Retinal pigment epithelial cell (primary cell): ENCODE data around the gene NAAA.
"Not testable (repeated sequence)": the region's sequence is repeated elsewhere in the genome, so short reads cannot be mapped to it uniquely, and the experiment has no call there.

Source experiments
- DNase-seq: peaks from one replicate; pipeline ENCODE4 v3.0.0-alpha.2; 2010; ENCODE audit warnings: low read depth
- H3K4me3 ChIP-seq: 2 replicates; pipeline ENCODE4 v1.5.1; 2011; ENCODE audit warnings: mild to moderate bottlenecking, low read length, control low read depth, moderate library complexity
- CTCF ChIP-seq: conservative IDR thresholded peaks from 2 replicates; pipeline ENCODE4 v1.5.1; 2011; ENCODE audit warnings: low read depth, low read length, control low read depth, inconsistent platforms

NAAA gene

GRCh38 chr4:75916091-75916661, 24.6 kb downstream of the NAAA start:
- peak; percentile 82 for DNase-seq
- TF ChIP-seq CTCF: peak; percentile 91
- no peak overlapping the region for H3K4me3 ChIP-seq

- no peak overlapping the region for H3K4me3 ChIP-seq
- no peak for TF ChIP-seq CTCF
- DNase-seq: no peak
Observed at GRCh38 chr4:75912968-75913367, 27.8 kb downstream of the NAAA start.

GRCh38 chr4:75910831-75911230, 30.0 kb downstream of the NAAA start:
- DNase-seq: not testable (repeated sequence)

GRCh38 chr4:75909405-75909804, 31.4 kb downstream of the NAAA start:
- TF ChIP-seq CTCF: no peak
- DNase-seq: no peak
- H3K4me3 ChIP-seq: no peak overlapping the region

More at GRCh38 chr4:75910831-75911230, 30.0 kb downstream of the NAAA start:
- not testable (repeated sequence) for H3K4me3 ChIP-seq

- no peak for TF ChIP-seq CTCF
- no peak for DNase-seq
- no peak overlapping the region for H3K4me3 ChIP-seq
Observed at GRCh38 chr4:75908555-75908954, 32.3 kb downstream of the NAAA start.

GRCh38 chr4:75907966-75908365, 32.8 kb downstream of the NAAA start:
- no peak for TF ChIP-seq CTCF

GRCh38 chr4:75904076-75904475, 36.7 kb downstream of the NAAA start:
- TF ChIP-seq CTCF: no peak
- no peak for DNase-seq
- H3K4me3 ChIP-seq: no peak overlapping the region

More at GRCh38 chr4:75907966-75908365, 32.8 kb downstream of the NAAA start:
- no peak for DNase-seq
- no peak overlapping the region for H3K4me3 ChIP-seq
